ENCODE measurements around the gene ELP4. TPM values are rescaled to one million over a fixed set of nuclear protein-coding genes. Genes with fewer than 3 reads are reported as not detected.

The ELP4 gene
- total and polyA plus RNA-seq, 2 donors (not counting 1 experiment from before 2014, with no cell fraction given): 7.1 to 31.3 TPM

DNA sequence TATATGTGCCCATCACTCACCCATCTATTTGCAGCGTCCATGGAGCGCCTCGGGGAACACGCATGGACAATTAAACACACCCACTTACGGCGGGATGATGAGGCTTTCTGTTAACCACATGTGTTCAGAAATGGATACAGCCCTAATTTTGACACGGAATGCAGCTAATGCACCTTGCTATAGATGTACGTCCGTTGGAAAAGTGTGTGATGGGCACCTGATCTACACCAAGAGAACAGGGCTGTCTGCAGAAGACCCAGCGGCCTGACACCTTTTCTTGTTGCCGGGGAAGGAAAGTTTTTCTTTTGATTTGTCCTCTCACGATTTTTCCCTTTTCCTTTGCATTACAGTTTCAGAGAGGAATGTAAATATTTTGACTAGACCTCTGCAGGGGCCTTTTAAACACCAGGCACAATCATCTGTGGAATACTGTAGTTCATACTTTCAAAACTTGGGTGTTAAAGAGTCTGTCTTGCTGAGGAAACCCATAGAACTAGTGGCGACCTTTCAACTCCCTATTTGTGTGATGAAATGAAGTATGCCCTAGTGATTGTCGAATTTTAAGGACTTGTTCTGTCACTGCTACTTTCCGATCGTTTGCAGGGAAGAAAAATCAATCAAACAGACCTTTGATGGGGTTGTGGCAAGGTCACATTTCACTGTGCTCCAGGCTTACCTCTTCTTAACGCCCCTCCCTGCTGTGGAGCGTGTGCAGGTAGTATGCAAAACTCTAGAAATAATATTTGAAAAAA lies 318.1 kb downstream of the ELP4 start:
- H3K9me3 ChIP-seq (ENCODE audit: control extremely low read depth in 1 of 3, control insufficient read depth in 2 of 3, insufficient read depth in 1 of 3, low read length in 2 of 3): peaks cover 0 to 41% (median 0%) of the 10 kb centered on the region in 3 donors
- no peaks in the 10 kb centered on the region for H3K36me3 ChIP-seq (replicated peaks in 1 of 2; ENCODE audit: control extremely low read depth in 1 of 2, control insufficient read depth in 1 of 2, extremely low read depth in 1 of 2, insufficient read depth in 2 of 2, low read length in 1 of 2)
- peaks cover 61% of the 10 kb centered on the region for H3K27me3 Mint-ChIP-seq
- H3K79me2 ChIP-seq (ENCODE audit: control insufficient read depth, insufficient read depth, low read length): no peaks in the 10 kb centered on the region
- no peak overlapping the region for H3K27ac ChIP-seq (ENCODE audit: low read length in 2 of 2)
- H3K9ac ChIP-seq (ENCODE audit: low read length): no peak overlapping the region
- WGBS (ENCODE audit: insufficient coverage): 4% methylated on average over 9 of the region's 18 CpGs
- no peak overlapping the region for H3K4me2 ChIP-seq (replicated peaks; ENCODE audit: low read depth, low read length, poor library complexity, severe bottlenecking)
- no peaks in the 10 kb centered on the region for H3K9me3 Mint-ChIP-seq (ENCODE audit: insufficient read depth)
- ATAC-seq (ENCODE audit: low read depth) (no peak), DNase-seq (peak; percentile 11)
- ChIA-PET POLR2A (no interaction called here), CTCF (no interaction called here)
- intact Hi-C loops (cut with micrococcal nuclease): no loop called here
- no peak overlapping the region for H3K4me3 ChIP-seq (ENCODE audit: control extremely low read depth in 1 of 5, extremely low read depth in 1 of 5, insufficient read depth in 1 of 5, low read depth in 2 of 5, low read length in 4 of 5)
- no peak overlapping the region for H2AFZ ChIP-seq (ENCODE audit: insufficient read depth, low read depth, low read length, poor library complexity, severe bottlenecking)
- peak overlapping the region; percentile 53 for H3K4me3 Mint-ChIP-seq
- peak overlapping the region; percentile 32 for H3K27ac Mint-ChIP-seq
- H4K20me1 ChIP-seq (ENCODE audit: control insufficient read depth, insufficient read depth, low read length, poor library complexity, severe bottlenecking): no peaks in the 10 kb centered on the region
- peaks cover 10% of the 10 kb centered on the region for H3K4me1 Mint-ChIP-seq
- H3K4me1 ChIP-seq (ENCODE audit: control insufficient read depth in 2 of 2, insufficient read depth in 2 of 2, low read length in 2 of 2): peaks cover 0 to 10% of the 10 kb centered on the region in 2 donors
- TF ChIP-seq, protein P1, sequence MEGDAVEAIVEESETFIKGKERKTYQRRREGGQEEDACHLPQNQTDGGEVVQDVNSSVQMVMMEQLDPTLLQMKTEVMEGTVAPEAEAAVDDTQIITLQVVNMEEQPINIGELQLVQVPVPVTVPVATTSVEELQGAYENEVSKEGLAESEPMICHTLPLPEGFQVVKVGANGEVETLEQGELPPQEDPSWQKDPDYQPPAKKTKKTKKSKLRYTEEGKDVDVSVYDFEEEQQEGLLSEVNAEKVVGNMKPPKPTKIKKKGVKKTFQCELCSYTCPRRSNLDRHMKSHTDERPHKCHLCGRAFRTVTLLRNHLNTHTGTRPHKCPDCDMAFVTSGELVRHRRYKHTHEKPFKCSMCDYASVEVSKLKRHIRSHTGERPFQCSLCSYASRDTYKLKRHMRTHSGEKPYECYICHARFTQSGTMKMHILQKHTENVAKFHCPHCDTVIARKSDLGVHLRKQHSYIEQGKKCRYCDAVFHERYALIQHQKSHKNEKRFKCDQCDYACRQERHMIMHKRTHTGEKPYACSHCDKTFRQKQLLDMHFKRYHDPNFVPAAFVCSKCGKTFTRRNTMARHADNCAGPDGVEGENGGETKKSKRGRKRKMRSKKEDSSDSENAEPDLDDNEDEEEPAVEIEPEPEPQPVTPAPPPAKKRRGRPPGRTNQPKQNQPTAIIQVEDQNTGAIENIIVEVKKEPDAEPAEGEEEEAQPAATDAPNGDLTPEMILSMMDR (IDR thresholded peaks at IDR 0.05): no peak
- H3K27me3 ChIP-seq (replicated peaks in 1 of 4; ENCODE audit: control extremely low read depth in 1 of 4, control insufficient read depth in 3 of 4, insufficient read depth in 4 of 4, low read length in 3 of 4): peaks cover 0 to 71% (median 60%) of the 10 kb centered on the region in 4 experiments

DNA sequence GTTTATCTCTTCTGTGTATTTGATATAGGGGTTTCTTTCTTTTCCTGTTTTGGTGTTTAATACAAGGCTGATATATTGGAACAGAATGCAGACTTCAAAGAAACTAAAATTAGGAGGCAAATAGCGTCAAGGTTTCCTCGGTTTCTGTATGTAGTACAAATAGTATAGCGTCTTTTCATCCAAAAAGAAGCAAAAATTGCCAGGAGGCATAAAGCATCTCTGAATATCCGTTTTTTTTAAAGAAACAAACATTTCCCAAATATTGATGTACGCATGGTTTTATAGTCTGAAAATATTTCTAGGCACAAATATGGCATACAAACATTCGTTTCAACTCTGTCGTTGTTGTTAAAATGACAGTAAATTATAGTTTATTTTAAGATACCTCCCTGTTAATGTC lies 318.6 kb downstream of the ELP4 start:
- H3K9me3 Mint-ChIP-seq (ENCODE audit: insufficient read depth): no peaks in the 10 kb centered on the region
- intact Hi-C loops (cut with micrococcal nuclease): no loop called here
- TF ChIP-seq, protein P1 (IDR thresholded peaks at IDR 0.05): no peak
- TF ChIP-seq EZH2 (IDR thresholded peaks at IDR 0.05; ENCODE audit: borderline replicate concordance, insufficient read depth, low read depth, low read length, poor library complexity, severe bottlenecking): no peak
- H3K9ac ChIP-seq (ENCODE audit: low read length): no peak overlapping the region
- no CpG with 5 or more reads among the region's 7 CpGs for WGBS (ENCODE audit: insufficient coverage)
- H3K4me2 ChIP-seq (replicated peaks; ENCODE audit: low read depth, low read length, poor library complexity, severe bottlenecking): no peak overlapping the region
- H3K79me2 ChIP-seq (ENCODE audit: control insufficient read depth, insufficient read depth, low read length): no peaks in the 10 kb centered on the region
- H3K27ac Mint-ChIP-seq: no peak overlapping the region
- no peak overlapping the region for H2AFZ ChIP-seq (ENCODE audit: insufficient read depth, low read depth, low read length, poor library complexity, severe bottlenecking)
- H3K4me3 Mint-ChIP-seq: no peak overlapping the region
- DNase-seq (no peak), ATAC-seq (ENCODE audit: low read depth) (no peak)
- H3K36me3 ChIP-seq (replicated peaks in 1 of 2; ENCODE audit: control extremely low read depth in 1 of 2, control insufficient read depth in 1 of 2, extremely low read depth in 1 of 2, insufficient read depth in 2 of 2, low read length in 1 of 2): no peaks in the 10 kb centered on the region
- no peak overlapping the region for H3K27ac ChIP-seq (ENCODE audit: low read length in 2 of 2)
- H4K20me1 ChIP-seq (ENCODE audit: control insufficient read depth, insufficient read depth, low read length, poor library complexity, severe bottlenecking): no peaks in the 10 kb centered on the region
- H3K4me3 ChIP-seq (ENCODE audit: control extremely low read depth in 1 of 5, extremely low read depth in 1 of 5, insufficient read depth in 1 of 5, low read depth in 2 of 5, low read length in 4 of 5): no peak overlapping the region
- H3K4me1 ChIP-seq (ENCODE audit: control insufficient read depth in 2 of 2, insufficient read depth in 2 of 2, low read length in 2 of 2): peaks cover 0 to 10% of the 10 kb centered on the region in 2 donors
- ChIA-PET CTCF (no interaction called here), POLR2A (no interaction called here)
- H3K4me1 Mint-ChIP-seq: peaks cover 10% of the 10 kb centered on the region
- peaks cover 56% of the 10 kb centered on the region for H3K27me3 Mint-ChIP-seq
- peaks cover 0 to 65% (median 58%) of the 10 kb centered on the region in 4 experiments for H3K27me3 ChIP-seq (replicated peaks in 1 of 4; ENCODE audit: control extremely low read depth in 1 of 4, control insufficient read depth in 3 of 4, insufficient read depth in 4 of 4, low read length in 3 of 4)
- H3K9me3 ChIP-seq (ENCODE audit: control extremely low read depth in 1 of 3, control insufficient read depth in 2 of 3, insufficient read depth in 1 of 3, low read length in 2 of 3): peaks cover 0 to 35% (median 0%) of the 10 kb centered on the region in 3 donors

Data from B cell (primary cell).